ENCODE data around the gene FGF12. TPM values are rescaled to one million over a fixed set of nuclear protein-coding genes. Genes with fewer than 3 reads are reported as not detected.

The FGF12 gene
- total and polyA plus RNA-seq, 4 experiments from 2014 or later, result not detected

- Mint-ChIP-seq H3K4me1 (no peaks in the 10 kb centered on the region), H3K36me3 (no peaks in the 10 kb centered on the region), H3K27me3 (no peaks in the 10 kb centered on the region), H3K4me3 (no peak overlapping the region), H3K9me3 (peaks cover 0 to 3% (median 0%) of the 10 kb centered on the region in 8 donors), H3K27ac (no peak overlapping the region)
- no peak for DNase-seq
- Histone ChIP-seq H3K27me3 (ENCODE audit: insufficient read depth, low read length) (no peaks in the 10 kb centered on the region), H3K9me3 (ENCODE audit: control insufficient read depth in 1 of 2, low read length in 2 of 2) (no peaks in the 10 kb centered on the region), H3K4me1 (ENCODE audit: insufficient read depth, low read length) (no peaks in the 10 kb centered on the region), H3K4me3 (ENCODE audit: low read length in 2 of 2) (no peak overlapping the region), H3K36me3 (ENCODE audit: insufficient read depth, low read length) (no peaks in the 10 kb centered on the region), H3K27ac (ENCODE audit: low read depth, low read length) (no peak overlapping the region)
- CTCF ChIA-PET (ENCODE audit: partially characterized antibody), result no interaction called here
- intact Hi-C loops (cut with micrococcal nuclease), result no loop called here
- POLR2A ChIA-PET (ENCODE audit: partially characterized antibody), result no interaction called here
Measured at GRCh38 chr3:192284443-192285072, 442.8 kb downstream of the FGF12 start.

- no peaks in the 10 kb centered on the region for H3K36me3 Mint-ChIP-seq
- no peak overlapping the region for H3K4me3 ChIP-seq (ENCODE audit: low read length in 2 of 2)
- H3K9me3 ChIP-seq (ENCODE audit: control insufficient read depth in 1 of 2, low read length in 2 of 2), result no peaks in the 10 kb centered on the region
- CTCF ChIA-PET (ENCODE audit: partially characterized antibody), result no interaction called here
- no peak overlapping the region for H3K4me3 Mint-ChIP-seq
- H3K27me3 ChIP-seq (ENCODE audit: insufficient read depth, low read length), result no peaks in the 10 kb centered on the region
- H3K4me1 Mint-ChIP-seq, result no peaks in the 10 kb centered on the region
- no peak overlapping the region for H3K27ac ChIP-seq (ENCODE audit: low read depth, low read length)
- H3K4me1 ChIP-seq (ENCODE audit: insufficient read depth, low read length), result no peaks in the 10 kb centered on the region
- intact Hi-C loops (cut with micrococcal nuclease), result no loop called here
- H3K27ac Mint-ChIP-seq, result no peak overlapping the region
- no peak for DNase-seq
- no peaks in the 10 kb centered on the region for H3K36me3 ChIP-seq (ENCODE audit: insufficient read depth, low read length)
- POLR2A ChIA-PET (ENCODE audit: partially characterized antibody), result no interaction called here
- H3K27me3 Mint-ChIP-seq, result no peaks in the 10 kb centered on the region
- H3K9me3 Mint-ChIP-seq, result peaks cover 0 to 6% (median 0%) of the 10 kb centered on the region in 8 donors
Measured at GRCh38 chr3:192281207-192281880, 446.0 kb downstream of the FGF12 start.

GRCh38 chr3:192279664-192280063, 447.7 kb downstream of the FGF12 start:
- Histone ChIP-seq H3K27ac (ENCODE audit: low read depth, low read length) (no peak overlapping the region), H3K4me1 (ENCODE audit: insufficient read depth, low read length) (no peaks in the 10 kb centered on the region)
- intact Hi-C loops (cut with micrococcal nuclease), result no loop called here

GRCh38 chr3:192277477-192277876, 449.9 kb downstream of the FGF12 start:
- H3K36me3 ChIP-seq (ENCODE audit: insufficient read depth, low read length), result no peaks in the 10 kb centered on the region
- H3K4me1 ChIP-seq (ENCODE audit: insufficient read depth, low read length), result no peaks in the 10 kb centered on the region
- Mint-ChIP-seq H3K36me3 (no peaks in the 10 kb centered on the region), H3K9me3 (peaks cover 0 to 6% (median 0%) of the 10 kb centered on the region in 8 donors), H3K4me1 (no peaks in the 10 kb centered on the region), H3K27me3 (no peaks in the 10 kb centered on the region), H3K27ac (no peak overlapping the region), H3K4me3 (no peak overlapping the region)
- ChIA-PET CTCF (ENCODE audit: partially characterized antibody) (no interaction called here), POLR2A (ENCODE audit: partially characterized antibody) (no interaction called here)
- H3K4me3 ChIP-seq (ENCODE audit: low read length in 2 of 2), result no peak overlapping the region
- H3K27ac ChIP-seq (ENCODE audit: low read depth, low read length), result no peak overlapping the region
- DNase-seq, result no peak
- H3K9me3 ChIP-seq (ENCODE audit: control insufficient read depth in 1 of 2, low read length in 2 of 2), result no peaks in the 10 kb centered on the region
- intact Hi-C loops (cut with micrococcal nuclease), result no loop called here
- H3K27me3 ChIP-seq (ENCODE audit: insufficient read depth, low read length), result no peaks in the 10 kb centered on the region

More at GRCh38 chr3:192279664-192280063, 447.7 kb downstream of the FGF12 start:
- Mint-ChIP-seq H3K27ac (no peak overlapping the region), H3K36me3 (no peaks in the 10 kb centered on the region), H3K27me3 (no peaks in the 10 kb centered on the region), H3K4me3 (no peak overlapping the region), H3K4me1 (no peaks in the 10 kb centered on the region), H3K9me3 (peaks cover 0 to 6% (median 0%) of the 10 kb centered on the region in 8 donors)
- H3K36me3 ChIP-seq (ENCODE audit: insufficient read depth, low read length), result no peaks in the 10 kb centered on the region
- ChIA-PET CTCF (ENCODE audit: partially characterized antibody) (no interaction called here), POLR2A (ENCODE audit: partially characterized antibody) (no interaction called here)
- no peaks in the 10 kb centered on the region for H3K9me3 ChIP-seq (ENCODE audit: control insufficient read depth in 1 of 2, low read length in 2 of 2)
- no peaks in the 10 kb centered on the region for H3K27me3 ChIP-seq (ENCODE audit: insufficient read depth, low read length)
- no peak overlapping the region for H3K4me3 ChIP-seq (ENCODE audit: low read length in 2 of 2)
- DNase-seq, result no peak

GRCh38 chr3:192275741-192276355, 451.5 kb downstream of the FGF12 start:
- Mint-ChIP-seq H3K9me3 (peaks cover 0 to 6% (median 0%) of the 10 kb centered on the region in 8 donors), H3K4me1 (no peaks in the 10 kb centered on the region), H3K27ac (no peak overlapping the region), H3K36me3 (no peaks in the 10 kb centered on the region), H3K4me3 (no peak overlapping the region), H3K27me3 (no peaks in the 10 kb centered on the region)
- no peak overlapping the region for H3K4me3 ChIP-seq (ENCODE audit: low read length in 2 of 2)
- H3K9me3 ChIP-seq (ENCODE audit: control insufficient read depth in 1 of 2, low read length in 2 of 2), result no peaks in the 10 kb centered on the region
- intact Hi-C loops (cut with micrococcal nuclease), result no loop called here
- H3K4me1 ChIP-seq (ENCODE audit: insufficient read depth, low read length), result no peaks in the 10 kb centered on the region
- ChIA-PET CTCF (ENCODE audit: partially characterized antibody) (no interaction called here), POLR2A (ENCODE audit: partially characterized antibody) (no interaction called here)
- H3K27me3 ChIP-seq (ENCODE audit: insufficient read depth, low read length), result no peaks in the 10 kb centered on the region
- H3K36me3 ChIP-seq (ENCODE audit: insufficient read depth, low read length), result no peaks in the 10 kb centered on the region
- DNase-seq, result no peak
- no peak overlapping the region for H3K27ac ChIP-seq (ENCODE audit: low read depth, low read length)

- Mint-ChIP-seq H3K27me3 (no peaks in the 10 kb centered on the region), H3K4me1 (no peaks in the 10 kb centered on the region), H3K36me3 (no peaks in the 10 kb centered on the region), H3K4me3 (no peak overlapping the region), H3K9me3 (peaks cover 0 to 3% (median 0%) of the 10 kb centered on the region in 8 donors), H3K27ac (no peak overlapping the region)
- ChIA-PET POLR2A (ENCODE audit: partially characterized antibody) (no interaction called here), CTCF (ENCODE audit: partially characterized antibody) (no interaction called here)
- no peak overlapping the region for H3K27ac ChIP-seq (ENCODE audit: low read depth, low read length)
- no peaks in the 10 kb centered on the region for H3K27me3 ChIP-seq (ENCODE audit: insufficient read depth, low read length)
- no peaks in the 10 kb centered on the region for H3K9me3 ChIP-seq (ENCODE audit: control insufficient read depth in 1 of 2, low read length in 2 of 2)
- no peak for DNase-seq
- H3K36me3 ChIP-seq (ENCODE audit: insufficient read depth, low read length), result no peaks in the 10 kb centered on the region
- no peaks in the 10 kb centered on the region for H3K4me1 ChIP-seq (ENCODE audit: insufficient read depth, low read length)
- intact Hi-C loops (cut with micrococcal nuclease), result no loop called here
- H3K4me3 ChIP-seq (ENCODE audit: low read length in 2 of 2), result no peak overlapping the region
Measured at GRCh38 chr3:192273697-192274010, 453.7 kb downstream of the FGF12 start.

- Histone ChIP-seq H3K9me3 (ENCODE audit: control insufficient read depth in 1 of 2, low read length in 2 of 2) (no peaks in the 10 kb centered on the region), H3K27ac (ENCODE audit: low read depth, low read length) (no peak overlapping the region), H3K36me3 (ENCODE audit: insufficient read depth, low read length) (no peaks in the 10 kb centered on the region), H3K4me3 (ENCODE audit: low read length in 2 of 2) (no peak overlapping the region), H3K4me1 (ENCODE audit: insufficient read depth, low read length) (no peaks in the 10 kb centered on the region), H3K27me3 (ENCODE audit: insufficient read depth, low read length) (no peaks in the 10 kb centered on the region)
- H3K27me3 Mint-ChIP-seq, result no peaks in the 10 kb centered on the region
- H3K4me3 Mint-ChIP-seq, result no peak overlapping the region
- intact Hi-C loops (cut with micrococcal nuclease), result no loop called here
- H3K27ac Mint-ChIP-seq, result no peak overlapping the region
- no peaks in the 10 kb centered on the region for H3K4me1 Mint-ChIP-seq
- no peak for DNase-seq
- ChIA-PET CTCF (ENCODE audit: partially characterized antibody) (no interaction called here), POLR2A (ENCODE audit: partially characterized antibody) (no interaction called here)
- H3K36me3 Mint-ChIP-seq, result no peaks in the 10 kb centered on the region
- H3K9me3 Mint-ChIP-seq, result peaks cover 0 to 3% (median 0%) of the 10 kb centered on the region in 8 donors
Measured at GRCh38 chr3:192273001-192273696, 454.2 kb downstream of the FGF12 start.
